Stimulated activated CD8-positive, alpha-beta memory T cell treated with anti-CD3 and anti-CD28 coated beads, Interleukin-4, amount 100 ng/mL, for 1 hour (primary cell): Measurements from ENCODE around the gene HNRNPH1.
"Not testable (repeated sequence)": the region's sequence is repeated elsewhere in the genome, so short reads cannot be mapped to it uniquely, and the experiment has no call there.

Source experiments
- DNase-seq, 2 donors: peaks; one replicate each; pipeline ENCODE4 v3.0.0-alpha.2; 2020; ENCODE audit warnings: low read depth in 2 of 2, low spot score in 1 of 2

HNRNPH1 gene, protein sequence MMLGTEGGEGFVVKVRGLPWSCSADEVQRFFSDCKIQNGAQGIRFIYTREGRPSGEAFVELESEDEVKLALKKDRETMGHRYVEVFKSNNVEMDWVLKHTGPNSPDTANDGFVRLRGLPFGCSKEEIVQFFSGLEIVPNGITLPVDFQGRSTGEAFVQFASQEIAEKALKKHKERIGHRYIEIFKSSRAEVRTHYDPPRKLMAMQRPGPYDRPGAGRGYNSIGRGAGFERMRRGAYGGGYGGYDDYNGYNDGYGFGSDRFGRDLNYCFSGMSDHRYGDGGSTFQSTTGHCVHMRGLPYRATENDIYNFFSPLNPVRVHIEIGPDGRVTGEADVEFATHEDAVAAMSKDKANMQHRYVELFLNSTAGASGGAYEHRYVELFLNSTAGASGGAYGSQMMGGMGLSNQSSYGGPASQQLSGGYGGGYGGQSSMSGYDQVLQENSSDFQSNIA

DNA sequence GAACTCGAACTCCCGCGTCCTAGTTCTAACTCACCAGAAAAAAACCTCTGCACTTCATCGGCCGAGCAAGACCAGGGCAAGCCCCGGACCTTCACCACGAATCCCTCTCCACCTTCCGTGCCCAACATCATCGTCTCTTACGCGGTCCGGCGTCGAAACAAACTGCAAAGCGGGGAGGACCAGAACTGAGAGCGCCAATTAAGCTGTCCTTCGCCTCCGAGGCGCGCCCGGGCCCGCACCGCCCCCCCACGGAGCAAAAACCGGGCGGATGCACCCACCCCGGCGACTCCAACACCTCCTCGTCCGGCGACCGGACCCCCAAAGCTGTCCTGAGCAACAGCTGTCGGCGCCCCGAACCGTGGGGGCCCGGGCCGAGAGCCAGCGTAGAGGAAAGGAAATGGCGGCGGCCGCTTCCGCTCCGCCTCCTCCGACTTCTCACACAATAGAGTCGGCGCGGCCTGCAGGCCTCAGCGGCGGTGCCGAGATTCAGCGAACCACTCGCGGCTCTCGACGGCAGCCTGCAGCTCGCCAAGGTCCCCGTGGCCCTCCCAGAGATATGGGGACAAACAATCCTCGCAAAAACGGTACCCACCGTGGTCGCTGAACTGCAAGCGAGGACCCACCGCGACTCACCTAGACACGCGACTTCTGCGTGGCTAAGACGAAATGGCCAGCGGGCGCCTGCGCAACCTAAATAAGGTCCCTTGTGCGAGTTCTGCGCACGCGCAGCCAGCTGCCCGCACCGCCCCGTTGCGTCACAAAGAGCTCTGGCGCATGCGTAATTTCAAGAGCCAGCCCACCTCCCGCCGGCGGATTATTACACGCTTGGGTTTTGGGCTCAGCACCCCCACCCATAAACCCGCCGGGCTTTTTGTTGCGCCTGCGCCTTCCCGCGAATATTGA, at the start of gene HNRNPH1:
TSS of gene HNRNPH1 (minus strand) at position 669 of the 903 bp plus-strand sequence. CDS start at position 131, 538 bp downstream.
- peak; percentile 98 for DNase-seq

DNA sequence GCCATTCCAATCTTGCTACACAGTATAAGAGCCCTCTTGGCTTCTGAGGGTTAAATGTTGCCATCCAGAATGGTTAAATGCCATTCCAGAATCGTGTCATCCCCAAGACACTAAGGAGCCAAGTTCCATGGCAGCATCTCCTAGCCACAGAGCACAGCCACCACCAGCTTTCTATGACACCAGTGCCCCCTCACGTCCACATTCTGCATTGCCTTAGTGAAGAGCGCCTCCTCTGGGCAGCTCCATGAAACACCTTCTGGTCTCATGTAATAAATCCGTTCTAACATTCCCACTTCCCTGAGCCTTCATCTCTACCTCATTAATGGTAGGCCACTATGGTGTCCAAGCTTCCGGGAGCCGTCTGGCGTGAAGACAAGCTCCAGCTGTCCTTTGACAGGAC, 44.9 kb upstream of the HNRNPH1 start:
- no peak for DNase-seq

DNA sequence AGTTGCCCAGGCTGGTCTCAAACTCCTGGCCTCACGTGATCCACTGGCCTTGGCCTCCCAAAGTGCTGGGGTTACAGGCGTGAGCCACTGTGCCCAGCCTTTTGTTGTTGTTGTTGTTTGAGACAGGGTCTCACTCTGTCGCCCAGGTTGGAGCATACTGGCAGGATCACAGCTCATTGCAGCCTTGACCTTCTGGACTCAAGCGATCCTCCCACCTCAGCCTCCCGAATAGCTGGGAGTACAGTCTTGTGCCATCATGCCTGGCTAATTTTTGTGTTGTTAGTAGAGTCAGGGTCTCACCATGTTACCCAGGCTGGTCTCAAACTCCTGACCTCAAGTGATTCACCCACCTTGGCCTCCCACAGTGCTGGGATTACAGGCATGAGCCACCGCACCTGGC, 38.2 kb upstream of the HNRNPH1 start:
- DNase-seq: not testable (repeated sequence)

DNA sequence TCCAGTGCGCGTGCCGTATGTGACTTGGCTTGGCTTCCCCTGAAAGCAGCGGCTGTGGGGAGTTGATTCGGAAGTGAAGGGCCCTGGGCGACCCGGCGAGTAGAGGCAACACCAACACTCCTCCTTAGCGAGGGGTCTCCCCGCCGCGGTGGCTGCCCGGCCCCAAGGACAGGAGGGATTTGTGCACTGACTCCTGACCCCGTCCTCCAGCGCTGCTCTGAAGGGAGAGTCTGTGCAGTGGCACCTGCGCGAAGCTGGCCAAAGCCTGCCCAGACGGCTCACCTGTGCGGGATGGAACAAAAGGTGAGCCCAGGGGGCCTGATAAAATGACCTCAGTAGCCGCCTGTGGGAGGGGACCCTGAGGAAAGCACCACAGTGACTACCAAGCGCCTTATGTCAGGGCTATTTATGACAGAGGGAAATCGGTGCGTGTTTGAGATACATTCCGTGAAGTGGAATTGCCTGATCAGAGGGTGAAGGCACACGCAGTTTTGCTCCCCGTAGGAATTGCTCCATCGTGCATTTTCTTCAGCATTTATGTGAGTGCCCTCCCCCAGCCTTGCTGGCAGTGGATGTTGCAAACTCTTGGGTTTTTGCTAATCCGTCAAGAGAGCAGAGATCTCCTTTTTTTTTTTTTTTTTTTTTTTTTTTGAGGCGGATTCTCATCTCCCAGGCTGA, 34.8 kb upstream of the HNRNPH1 start:
- DNase-seq: not testable (repeated sequence)

DNA sequence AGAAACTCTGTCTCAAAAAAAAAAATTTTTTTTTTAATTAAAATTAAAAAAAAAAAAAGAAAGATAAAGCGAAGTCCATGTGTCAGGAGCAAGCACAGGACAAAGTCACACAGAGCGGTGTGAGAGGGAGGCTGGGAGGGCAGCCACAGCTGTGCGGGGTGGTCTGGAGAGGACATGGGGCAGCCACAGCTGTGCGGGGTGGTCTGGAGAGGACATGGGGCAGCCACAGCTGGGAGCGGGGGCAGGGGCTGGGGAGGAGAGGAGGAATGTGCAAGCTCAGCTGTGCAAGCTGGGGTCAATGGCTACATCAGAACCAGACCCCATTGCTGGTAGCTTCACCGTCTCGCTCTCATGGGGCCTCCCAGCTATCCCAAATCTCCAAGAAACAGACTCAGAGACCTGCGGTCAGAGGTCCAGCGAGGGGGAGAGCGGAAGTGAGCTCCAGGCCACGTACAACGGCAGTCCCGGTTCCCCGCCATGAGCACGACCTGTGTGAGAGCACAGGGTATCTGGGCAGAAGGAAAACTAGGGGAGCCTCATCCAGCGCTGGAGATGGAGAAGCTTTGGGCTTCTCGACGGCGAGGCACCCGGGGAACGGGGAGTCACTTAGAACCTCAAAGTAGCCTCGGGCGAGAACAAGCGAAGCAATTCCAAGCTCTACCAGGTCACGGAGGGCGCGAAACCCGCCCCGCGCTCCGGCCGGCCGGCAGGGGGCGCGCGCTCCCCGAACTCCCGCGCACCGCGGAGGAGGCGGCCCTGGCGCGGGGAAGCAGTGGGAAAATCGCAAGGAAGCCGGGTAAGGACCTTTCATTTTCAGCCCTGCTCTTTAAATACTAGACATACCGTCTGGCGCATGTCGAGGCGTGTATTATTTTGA, 34.1 kb upstream of the HNRNPH1 start:
- not testable (repeated sequence) for DNase-seq

- not testable (repeated sequence) for DNase-seq
These were observed 29.7 kb upstream of the HNRNPH1 start for GRCh38 chr5:179653135-179653534.

GRCh38 chr5:179650245-179650644, 26.8 kb upstream of the HNRNPH1 start:
- not testable (repeated sequence) for DNase-seq

DNA sequence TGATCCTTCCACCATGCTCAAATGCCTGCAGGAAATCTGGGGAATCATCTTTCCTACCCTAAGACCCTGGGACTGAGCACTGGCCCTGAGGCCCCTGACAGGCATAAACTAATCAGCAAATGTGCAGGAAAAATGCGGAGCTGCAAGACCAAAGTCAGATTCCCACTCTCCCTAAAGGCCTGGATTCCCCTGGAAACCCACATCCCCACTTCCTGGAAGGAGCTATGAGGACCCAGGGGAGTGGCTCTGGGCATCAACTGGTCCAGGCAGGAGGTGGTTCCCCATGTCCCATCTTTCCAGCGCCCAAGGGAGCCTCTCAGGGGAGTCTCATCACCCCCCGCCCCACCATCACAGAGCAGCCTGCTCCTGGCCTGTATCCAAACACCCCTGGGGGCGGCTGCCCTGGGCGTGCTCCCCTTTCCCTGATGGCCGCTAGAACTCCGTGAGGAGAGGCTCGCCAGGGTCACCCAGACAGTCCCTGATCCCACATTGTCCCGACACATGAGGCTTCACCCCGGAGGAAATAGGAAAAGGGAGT, 25.8 kb upstream of the HNRNPH1 start:
- DNase-seq: not testable (repeated sequence)

DNA sequence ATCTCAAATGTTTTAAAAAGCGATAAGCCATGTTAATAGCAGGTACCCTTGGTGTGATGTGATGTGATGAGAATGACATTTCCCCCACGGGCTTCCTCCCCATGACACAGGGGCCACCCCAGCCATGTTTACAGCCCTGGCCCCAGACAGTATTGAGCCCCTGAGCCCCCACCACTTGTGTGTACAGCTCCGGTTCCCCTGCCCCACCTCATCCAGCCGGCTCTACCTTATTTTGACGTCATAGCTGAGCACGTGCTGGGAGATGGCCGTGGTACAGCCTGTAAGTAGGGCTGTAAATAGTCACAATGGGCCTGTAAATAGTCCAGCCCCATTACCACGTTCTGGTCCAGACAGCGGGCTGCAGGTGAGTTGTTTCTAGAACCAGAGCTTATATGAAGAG, 24.9 kb upstream of the HNRNPH1 start:
- no peak for DNase-seq

GRCh38 chr5:179644766-179645165, 21.3 kb upstream of the HNRNPH1 start:
- DNase-seq: not testable (repeated sequence)

- DNase-seq: not testable (repeated sequence)
These were observed 19.9 kb upstream of the HNRNPH1 start for GRCh38 chr5:179643141-179643920.

DNA sequence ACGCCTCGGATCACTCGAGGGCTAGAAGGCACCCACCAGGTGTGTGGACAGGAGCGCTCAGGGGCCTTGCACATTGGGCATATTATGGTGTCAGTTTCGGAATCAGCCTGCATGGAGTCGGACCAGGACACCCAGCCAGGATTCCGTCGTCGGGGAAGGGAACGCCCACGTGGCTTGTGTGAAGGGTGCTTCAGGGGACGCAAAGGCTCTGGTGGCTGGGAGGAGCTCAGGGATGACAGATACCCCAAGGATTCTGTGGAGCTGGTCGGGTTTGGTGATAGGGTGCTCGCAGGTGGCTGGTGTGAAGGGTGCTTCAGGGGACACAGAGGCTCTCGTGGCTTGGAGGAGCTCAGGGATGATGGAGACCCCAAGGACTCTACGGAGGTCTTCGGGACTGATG, 19.2 kb upstream of the HNRNPH1 start:
- not testable (repeated sequence) for DNase-seq

DNA sequence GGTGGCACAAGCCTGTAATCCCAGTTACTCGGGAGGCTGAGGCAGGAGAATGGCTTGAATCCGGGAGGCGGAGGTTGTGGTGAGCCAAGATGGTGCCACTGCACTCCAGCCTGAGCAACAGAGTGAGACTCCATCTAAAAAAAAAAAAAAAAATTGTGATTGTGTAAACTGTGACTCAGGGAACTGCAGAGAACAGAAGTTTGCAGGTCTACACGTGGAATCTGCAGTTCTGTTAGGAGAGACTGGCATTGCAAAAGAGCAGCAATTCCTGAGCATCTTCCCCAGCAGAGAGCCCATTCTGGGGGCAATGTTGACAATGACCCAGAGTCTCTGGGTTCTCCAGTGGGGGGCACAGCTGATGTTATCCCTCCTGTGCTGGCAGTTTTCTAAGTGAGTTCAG, 18.3 kb upstream of the HNRNPH1 start:
- not testable (repeated sequence) for DNase-seq

DNA sequence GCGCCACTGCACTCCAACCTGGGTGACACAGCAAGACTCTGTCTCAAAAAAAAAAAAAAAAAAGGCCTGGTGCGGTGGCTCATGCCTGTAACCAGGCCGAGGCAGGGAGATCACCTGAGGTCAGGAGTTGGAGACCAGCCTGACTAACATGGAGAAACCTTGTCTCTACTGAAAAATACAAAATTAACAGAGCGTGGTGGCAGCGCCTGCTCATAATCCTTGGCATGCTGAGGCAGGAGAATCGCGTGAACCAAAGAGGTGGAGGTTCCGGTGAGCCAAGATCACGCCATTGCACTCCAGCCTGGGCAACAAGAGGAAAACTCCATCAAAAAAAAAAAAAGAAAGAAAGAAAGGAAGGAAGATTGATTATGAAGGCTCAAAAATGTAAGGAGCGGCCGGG, 15.8 kb upstream of the HNRNPH1 start:
- not testable (repeated sequence) for DNase-seq

DNA sequence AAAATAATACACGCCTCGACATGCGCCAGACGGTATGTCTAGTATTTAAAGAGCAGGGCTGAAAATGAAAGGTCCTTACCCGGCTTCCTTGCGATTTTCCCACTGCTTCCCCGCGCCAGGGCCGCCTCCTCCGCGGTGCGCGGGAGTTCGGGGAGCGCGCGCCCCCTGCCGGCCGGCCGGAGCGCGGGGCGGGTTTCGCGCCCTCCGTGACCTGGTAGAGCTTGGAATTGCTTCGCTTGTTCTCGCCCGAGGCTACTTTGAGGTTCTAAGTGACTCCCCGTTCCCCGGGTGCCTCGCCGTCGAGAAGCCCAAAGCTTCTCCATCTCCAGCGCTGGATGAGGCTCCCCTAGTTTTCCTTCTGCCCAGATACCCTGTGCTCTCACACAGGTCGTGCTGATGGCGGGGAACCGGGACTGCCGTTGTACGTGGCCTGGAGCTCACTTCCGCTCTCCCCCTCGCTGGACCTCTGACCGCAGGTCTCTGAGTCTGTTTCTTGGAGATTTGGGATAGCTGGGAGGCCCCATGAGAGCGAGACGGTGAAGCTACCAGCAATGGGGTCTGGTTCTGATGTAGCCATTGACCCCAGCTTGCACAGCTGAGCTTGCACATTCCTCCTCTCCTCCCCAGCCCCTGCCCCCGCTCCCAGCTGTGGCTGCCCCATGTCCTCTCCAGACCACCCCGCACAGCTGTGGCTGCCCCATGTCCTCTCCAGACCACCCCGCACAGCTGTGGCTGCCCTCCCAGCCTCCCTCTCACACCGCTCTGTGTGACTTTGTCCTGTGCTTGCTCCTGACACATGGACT, 11.1 kb upstream of the HNRNPH1 start:
- not testable (repeated sequence) for DNase-seq

GRCh38 chr5:179633501-179634369, 10.3 kb upstream of the HNRNPH1 start:
- DNase-seq: not testable (repeated sequence)

GRCh38 chr5:179624841-179625271, 1.4 kb upstream of the HNRNPH1 start:
- DNase-seq: no peak
